Endodermal cell (in vitro differentiated cells): Measurements from ENCODE around the gene MBLAC1. TPM values are rescaled to one million over a fixed set of nuclear protein-coding genes. Genes with fewer than 3 reads are reported as not detected.

ENCODE experiments used
- DNase-seq: peaks from one replicate; pipeline ENCODE4 v3.0.0-alpha.2; 2017
- H3K27ac ChIP-seq: 2 replicates; pipeline ENCODE4 v1.5.1; 2013; ENCODE audit warnings: mild to moderate bottlenecking, low read depth, low read length, moderate library complexity
- H3K27me3 ChIP-seq: 2 replicates; pipeline ENCODE4 v1.6.1; 2013; ENCODE audit warnings: mild to moderate bottlenecking, low read length, moderate library complexity; ENCODE audit not compliant: insufficient read depth, control insufficient read depth, poor library complexity, severe bottlenecking
- H3K36me3 ChIP-seq: 2 replicates; pipeline ENCODE4 v1.7.0; 2013; ENCODE audit warnings: mild to moderate bottlenecking, low read length, moderate library complexity; ENCODE audit not compliant: control insufficient read depth, insufficient read depth
- H3K4me1 ChIP-seq: one replicate; pipeline ENCODE4 v1.7.0; 2013; ENCODE audit warnings: low read length; ENCODE audit not compliant: control insufficient read depth, insufficient read depth
- H3K4me3 ChIP-seq: 2 replicates; pipeline ENCODE4 v1.5.1; 2013; ENCODE audit warnings: mild to moderate bottlenecking, low read length, moderate library complexity
- H3K9ac ChIP-seq: 2 replicates; pipeline ENCODE4 v1.6.1; 2013; ENCODE audit warnings: mild to moderate bottlenecking, low read length, moderate library complexity; ENCODE audit not compliant: poor library complexity, severe bottlenecking; ENCODE audit errors: extremely low read depth
- H3K9me3 ChIP-seq: 2 replicates; pipeline ENCODE4 v1.6.1; 2013; ENCODE audit warnings: mild to moderate bottlenecking, low read length, moderate library complexity; ENCODE audit not compliant: control insufficient read depth
- H3K27ac Mint-ChIP-seq: 2 replicates; pipeline ENCODE4 v1.8.0; 2020; ENCODE audit warnings: mixed read lengths
- H3K27me3 Mint-ChIP-seq: 2 replicates; pipeline ENCODE4 v1.8.0; 2021; ENCODE audit warnings: mild to moderate bottlenecking, mixed read lengths; ENCODE audit not compliant: insufficient read depth
- H3K36me3 Mint-ChIP-seq: 2 replicates; pipeline ENCODE4 v1.8.0; 2020; ENCODE audit warnings: low read depth, mixed read lengths
- H3K4me1 Mint-ChIP-seq: 2 replicates; pipeline ENCODE4 v1.8.0; 2020; ENCODE audit warnings: mixed read lengths
- H3K4me3 Mint-ChIP-seq: 2 replicates; pipeline ENCODE4 v1.8.0; 2020; ENCODE audit warnings: mild to moderate bottlenecking, moderate library complexity, mixed read lengths
- H3K9me3 Mint-ChIP-seq: 2 replicates; pipeline ENCODE4 v1.8.0; 2020; ENCODE audit warnings: mild to moderate bottlenecking, mixed read lengths
- WGBS, 2 experiments: methylation state at CpG; one replicate each; pipeline versions ENCODE4 v1.1.5 to v1.1.7; 2013; ENCODE audit warnings: missing lambda C conversion rate in 2 of 2, mixed read lengths in 1 of 2; ENCODE audit not compliant: insufficient coverage in 1 of 2, insufficient read length in 1 of 2; 5-methylcytosine and 5-hydroxymethylcytosine counted together
- total RNA-seq, 2 donors: library from RNA; stranded (reverse); fragmentation: NEBNext Ultra II Directional in 1 of 2; extraction: Animal tissue kit (Norgen Biotek cat#: 25700) in 1 of 2; gene quantifications; 2 replicates in 1 of 2; 3 replicates in 1 of 2; pipeline ENCODE4 v1.2.1, GENCODE V29; 2021
- TF ChIP-seq, protein P1 (sequence below): fragments of 200-600 bp; sonication (generic); conservative IDR thresholded peaks from 2 replicates; pipeline ENCODE4 v1.5.0; 2021; ENCODE audit warnings: antibody characterized with exemption, mild to moderate bottlenecking

MBLAC1 gene
- total RNA-seq, 2 donors from 2014 or later = 1.3 to 1.4 TPM

DNA sequence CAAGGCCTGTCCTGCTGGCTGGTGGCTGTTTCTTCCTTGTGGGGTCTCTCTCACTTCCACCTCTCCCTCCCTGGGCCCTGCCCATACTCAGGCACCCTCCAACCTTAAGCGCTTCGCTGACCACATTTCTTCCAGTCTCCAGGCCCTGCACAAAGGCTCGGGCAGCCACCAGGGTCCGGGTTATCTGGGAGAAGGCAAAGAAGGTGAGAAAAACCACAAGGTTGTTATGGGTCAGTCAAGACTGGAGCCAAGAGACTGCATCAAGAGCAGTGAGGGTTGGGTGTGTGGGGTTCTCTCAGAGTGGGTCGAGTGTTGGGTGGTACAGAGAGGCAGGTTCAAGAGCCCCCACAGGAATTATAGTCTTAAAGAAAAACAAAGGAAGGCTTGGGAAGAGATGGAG, 47.8 kb downstream of the MBLAC1 start:
- Mint-ChIP-seq H3K27me3 (peaks cover 34% of the 10 kb centered on the region), H3K27ac (no peak overlapping the region), H3K36me3 (peaks cover 20% of the 10 kb centered on the region), H3K4me1 (peaks cover 18% of the 10 kb centered on the region), H3K9me3 (no peaks in the 10 kb centered on the region), H3K4me3 (peak overlapping the region; percentile 6)
- Histone ChIP-seq H3K27ac (no peak overlapping the region), H3K4me1 (no peaks in the 10 kb centered on the region), H3K4me3 (no peak overlapping the region), H3K9ac (no peak overlapping the region), H3K36me3 (no peaks in the 10 kb centered on the region), H3K27me3 (no peaks in the 10 kb centered on the region), H3K9me3 (no peaks in the 10 kb centered on the region)
- 97 to 100% methylated on average over 4 to 5 of the region's 5 CpGs for WGBS, 2 experiments
- DNase-seq = no peak
- TF ChIP-seq, protein P1, sequence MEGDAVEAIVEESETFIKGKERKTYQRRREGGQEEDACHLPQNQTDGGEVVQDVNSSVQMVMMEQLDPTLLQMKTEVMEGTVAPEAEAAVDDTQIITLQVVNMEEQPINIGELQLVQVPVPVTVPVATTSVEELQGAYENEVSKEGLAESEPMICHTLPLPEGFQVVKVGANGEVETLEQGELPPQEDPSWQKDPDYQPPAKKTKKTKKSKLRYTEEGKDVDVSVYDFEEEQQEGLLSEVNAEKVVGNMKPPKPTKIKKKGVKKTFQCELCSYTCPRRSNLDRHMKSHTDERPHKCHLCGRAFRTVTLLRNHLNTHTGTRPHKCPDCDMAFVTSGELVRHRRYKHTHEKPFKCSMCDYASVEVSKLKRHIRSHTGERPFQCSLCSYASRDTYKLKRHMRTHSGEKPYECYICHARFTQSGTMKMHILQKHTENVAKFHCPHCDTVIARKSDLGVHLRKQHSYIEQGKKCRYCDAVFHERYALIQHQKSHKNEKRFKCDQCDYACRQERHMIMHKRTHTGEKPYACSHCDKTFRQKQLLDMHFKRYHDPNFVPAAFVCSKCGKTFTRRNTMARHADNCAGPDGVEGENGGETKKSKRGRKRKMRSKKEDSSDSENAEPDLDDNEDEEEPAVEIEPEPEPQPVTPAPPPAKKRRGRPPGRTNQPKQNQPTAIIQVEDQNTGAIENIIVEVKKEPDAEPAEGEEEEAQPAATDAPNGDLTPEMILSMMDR = no peak

- Histone ChIP-seq H3K9me3 (no peaks in the 10 kb centered on the region), H3K27me3 (no peaks in the 10 kb centered on the region), H3K4me1 (no peaks in the 10 kb centered on the region), H3K9ac (no peak overlapping the region), H3K4me3 (no peak overlapping the region), H3K36me3 (no peaks in the 10 kb centered on the region), H3K27ac (no peak overlapping the region)
- DNase-seq = no peak
- Mint-ChIP-seq H3K36me3 (peaks cover 20% of the 10 kb centered on the region), H3K27me3 (peaks cover 39% of the 10 kb centered on the region), H3K27ac (no peak overlapping the region), H3K4me1 (peaks cover 17% of the 10 kb centered on the region), H3K4me3 (peak overlapping the region; percentile 78), H3K9me3 (no peaks in the 10 kb centered on the region)
- TF ChIP-seq, protein P1 = no peak
- 93 to 94% methylated on average over 10 to 14 of the region's 14 CpGs for WGBS, 2 experiments
Measured at GRCh38 chr7:100175296-100175935, 48.6 kb downstream of the MBLAC1 start.

GRCh38 chr7:100176096-100177044, 49.6 kb downstream of the MBLAC1 start:
- peak overlapping the region; percentile 92 for H3K4me3 ChIP-seq
- TF ChIP-seq, protein P1 = no peak
- Mint-ChIP-seq H3K4me3 (peak overlapping the region; percentile 78), H3K27ac (peak overlapping the region; percentile 64), H3K36me3 (peaks cover 20% of the 10 kb centered on the region), H3K4me1 (peaks cover 11% of the 10 kb centered on the region), H3K27me3 (peaks cover 40% of the 10 kb centered on the region), H3K9me3 (no peaks in the 10 kb centered on the region)
- no peaks in the 10 kb centered on the region for H3K9me3 ChIP-seq
- H3K4me1 ChIP-seq = no peaks in the 10 kb centered on the region
- peak; percentile 46 for DNase-seq
- H3K27ac ChIP-seq = peak overlapping the region; percentile 88
- H3K9ac ChIP-seq = peak overlapping the region; percentile 51
- no peaks in the 10 kb centered on the region for H3K36me3 ChIP-seq
- 43 to 54% methylated on average over 7 to 11 of the region's 14 CpGs for WGBS, 2 experiments
- H3K27me3 ChIP-seq = no peaks in the 10 kb centered on the region
